Pulmonary artery endothelial cell (primary cell): ENCODE data around the gene TYK2. TPM values are rescaled to one million over a fixed set of nuclear protein-coding genes. Genes with fewer than 3 reads are reported as not detected.
"Not testable (repeated sequence)": the region's sequence is repeated elsewhere in the genome, so short reads cannot be mapped to it uniquely, and the experiment has no call there.

Experiments
- DNase-seq: peaks from one replicate; pipeline ENCODE4 v3.0.0-alpha.2; 2011; ENCODE audit warnings: low read depth, low spot score
- total RNA-seq: library from RNA; depleted of rRNA; stranded (reverse); fragments of >200 nt; gene quantifications from 2 replicates; pipeline ENCODE4 v1.2.3, GENCODE V29; 2014

The TYK2 gene
- 96.9 and 143 TPM in 2 replicates for total RNA-seq

DNA sequence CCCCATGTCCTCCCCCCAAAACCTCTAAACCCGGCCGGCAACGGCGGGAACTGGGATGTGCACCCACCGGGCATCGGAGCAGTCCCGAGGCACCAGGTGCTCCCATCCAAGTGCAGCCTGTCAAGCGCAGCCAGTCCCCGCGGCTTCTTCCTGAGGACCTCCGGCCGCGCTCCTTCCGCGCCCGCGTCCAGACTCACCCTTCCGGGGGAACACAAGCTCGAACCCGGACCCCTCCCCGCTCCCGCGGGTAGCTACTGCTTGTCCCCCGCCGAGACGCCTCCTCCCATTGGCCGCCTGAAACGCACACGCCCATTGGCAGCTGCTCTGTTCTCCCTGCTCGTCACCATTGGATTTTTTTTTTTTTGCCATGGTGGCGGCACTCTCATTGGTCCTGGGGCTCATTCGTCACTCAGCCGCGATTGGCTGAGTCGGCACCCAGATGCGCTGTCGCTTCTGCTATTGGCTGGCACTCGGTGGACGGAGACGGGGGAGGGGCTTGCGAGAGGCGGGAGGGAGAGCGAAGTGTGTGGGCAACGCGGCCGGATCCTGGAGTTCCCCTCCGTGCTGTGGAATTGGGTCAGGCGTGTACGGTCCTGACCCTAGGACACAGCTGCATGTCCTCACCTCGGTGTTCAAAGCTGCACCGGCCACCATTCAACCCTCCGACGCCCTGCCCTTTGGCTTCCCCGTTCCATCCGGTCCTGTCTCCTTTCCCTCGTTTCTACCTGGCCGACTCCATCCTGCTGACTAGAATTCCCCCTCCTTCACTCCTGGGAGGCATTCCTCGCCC, at the start of gene TYK2:
TYK2 (minus strand) TSS at position 260 of the 790 bp plus-strand sequence. CDS start 2,166 bp downstream, outside the sequence.
- peak; percentile 94 for DNase-seq

DNA sequence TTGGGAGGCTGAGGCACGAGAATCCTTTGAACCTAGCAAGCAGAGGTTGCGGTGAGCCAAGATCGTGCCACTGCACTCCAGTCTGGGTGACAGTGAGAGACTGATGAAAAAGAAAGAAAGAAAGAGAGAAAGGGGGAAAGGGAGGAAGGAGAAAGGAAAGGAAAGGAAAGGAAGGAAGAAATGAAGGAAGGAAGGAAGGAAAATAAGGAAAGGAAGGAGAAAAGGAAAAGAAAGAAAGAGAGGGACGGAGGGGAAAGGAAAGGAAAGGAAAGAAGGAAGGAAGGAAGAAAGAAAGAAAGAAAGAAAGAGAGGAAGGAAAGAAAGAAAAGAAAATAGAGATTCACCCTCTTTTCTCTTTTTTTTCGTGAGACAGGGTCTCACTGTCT, 48.6 kb upstream of the TYK2 start:
- no peak for DNase-seq

DNA sequence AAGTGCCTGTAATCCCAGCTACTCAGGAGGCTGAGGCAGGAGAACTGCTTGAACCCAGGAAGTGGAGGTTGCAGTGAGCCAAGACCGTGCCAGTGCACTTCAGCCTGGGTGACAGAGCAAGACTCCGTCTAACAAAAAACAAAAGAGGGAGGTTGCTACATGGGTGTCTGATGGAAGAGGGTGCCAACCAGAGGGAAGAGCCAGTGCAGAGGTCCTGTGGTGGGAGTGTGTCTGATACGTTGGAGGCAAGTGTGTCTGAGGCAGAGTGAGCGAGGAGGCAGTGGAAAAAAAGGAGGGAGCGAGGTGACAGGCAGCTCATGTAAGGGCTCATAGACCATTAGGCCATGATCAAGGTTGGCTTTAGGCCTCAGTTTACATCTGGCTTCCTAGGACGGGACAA, 46.8 kb upstream of the TYK2 start:
- no peak for DNase-seq

DNA sequence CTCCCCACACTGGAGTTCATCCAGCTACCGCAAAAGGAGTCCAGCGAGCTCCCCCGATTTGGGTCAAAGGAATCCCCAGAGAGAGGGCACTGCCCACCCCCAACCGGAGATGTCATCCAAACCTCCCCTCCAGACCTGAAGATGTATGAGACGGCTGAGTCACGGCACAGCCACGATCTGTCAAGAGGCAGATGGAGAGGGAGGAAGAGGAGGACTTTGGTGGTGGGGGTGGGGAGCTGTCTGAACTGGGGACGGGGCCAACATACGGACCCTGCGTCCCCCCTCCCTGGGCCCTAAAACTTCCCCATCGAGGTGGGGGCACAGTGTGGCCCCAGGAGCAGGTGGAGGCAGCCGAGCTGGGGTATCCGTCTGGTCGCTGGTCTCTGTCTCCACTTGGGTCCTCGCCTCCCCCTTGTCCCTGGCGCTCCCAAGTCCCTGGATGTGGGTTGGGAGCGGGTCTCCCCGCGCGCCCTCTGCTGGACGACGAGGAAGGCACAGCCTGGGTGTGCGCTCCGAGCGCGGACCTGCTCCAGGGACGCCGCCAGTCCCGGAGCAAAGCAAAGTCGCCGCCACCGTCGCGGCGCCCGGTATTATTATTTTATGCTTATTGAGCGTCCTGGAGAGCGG, 43.8 kb upstream of the TYK2 start:
- DNase-seq, result no peak

DNA sequence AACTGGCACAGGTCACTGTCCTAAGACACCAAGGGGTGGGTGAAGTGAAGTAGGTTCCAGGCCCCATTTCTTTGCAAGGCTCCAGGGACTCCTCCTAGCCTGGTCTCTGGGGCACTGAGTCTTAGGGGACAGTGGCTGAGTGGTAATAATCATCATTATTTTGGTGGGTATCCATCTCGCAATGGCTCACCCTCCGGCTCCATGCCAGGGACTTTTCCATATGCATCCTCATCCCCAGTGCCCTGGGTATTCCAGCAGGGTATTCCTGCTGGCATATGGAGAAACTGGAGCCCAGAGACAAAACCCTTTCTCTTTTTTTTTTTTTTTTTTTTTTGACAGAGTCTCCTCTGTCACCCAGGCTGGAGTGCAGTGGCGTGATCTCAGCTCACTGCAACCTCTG, 42.5 kb upstream of the TYK2 start:
- no peak for DNase-seq

DNA sequence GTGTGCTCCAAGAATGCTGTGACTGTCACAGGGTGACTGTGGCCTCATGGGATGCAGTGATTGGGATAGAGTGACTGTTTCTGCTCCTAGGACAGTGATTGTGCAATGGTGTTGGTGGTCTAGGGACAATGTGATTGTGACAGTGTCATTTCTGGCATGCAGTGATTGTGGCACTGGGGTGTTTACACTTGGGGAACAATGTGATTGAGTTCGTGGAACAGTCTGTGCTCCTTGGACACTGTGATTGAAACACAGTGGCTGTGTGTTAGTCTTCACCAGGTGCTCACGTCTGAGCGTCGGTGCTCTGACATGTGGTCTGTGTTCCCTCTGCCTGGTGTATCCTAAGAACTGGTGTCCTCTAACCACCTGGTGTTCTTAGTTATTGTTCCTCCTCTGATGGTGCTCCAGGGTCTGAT, 41.7 kb upstream of the TYK2 start:
- DNase-seq, result no peak

DNA sequence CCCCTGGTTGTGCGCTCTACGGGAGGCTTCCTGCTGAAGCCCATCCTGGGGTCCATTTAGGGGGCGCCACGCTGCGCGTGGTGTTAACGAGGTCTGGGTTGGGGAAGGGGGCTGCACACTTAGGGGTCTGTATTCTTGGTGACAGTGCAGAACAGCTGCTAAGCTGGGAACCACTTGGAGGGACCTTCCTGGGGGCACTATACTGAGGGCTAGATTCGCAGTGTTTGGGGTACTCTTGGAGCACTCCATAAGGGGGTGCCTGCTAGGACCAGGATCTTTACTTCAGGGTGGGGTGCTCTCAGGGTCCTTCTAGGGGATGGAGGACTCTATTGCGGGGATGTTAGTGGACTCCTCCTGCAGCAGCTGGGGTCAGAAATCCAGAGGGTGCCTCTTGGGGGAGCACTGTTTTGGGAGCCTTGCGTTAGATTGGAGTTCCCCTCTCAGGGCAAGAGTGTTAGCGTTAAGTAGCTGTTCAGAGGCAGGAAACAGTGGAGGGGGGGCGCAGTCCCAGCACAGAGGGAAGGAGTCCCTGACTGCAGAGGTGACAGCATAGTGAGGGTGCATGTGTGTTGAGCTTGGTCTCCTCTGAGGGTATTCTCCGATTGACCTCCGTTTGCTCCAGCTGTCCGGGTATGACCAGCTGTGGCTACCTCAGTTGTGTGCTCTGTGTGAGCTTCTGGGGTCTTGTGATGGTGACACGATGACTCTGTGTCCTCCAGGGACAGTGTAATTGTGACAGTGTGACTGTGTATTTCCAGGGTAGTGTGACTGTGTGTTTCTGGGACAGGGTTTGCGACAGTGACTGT, 41.1 kb upstream of the TYK2 start:
- no peak for DNase-seq

DNA sequence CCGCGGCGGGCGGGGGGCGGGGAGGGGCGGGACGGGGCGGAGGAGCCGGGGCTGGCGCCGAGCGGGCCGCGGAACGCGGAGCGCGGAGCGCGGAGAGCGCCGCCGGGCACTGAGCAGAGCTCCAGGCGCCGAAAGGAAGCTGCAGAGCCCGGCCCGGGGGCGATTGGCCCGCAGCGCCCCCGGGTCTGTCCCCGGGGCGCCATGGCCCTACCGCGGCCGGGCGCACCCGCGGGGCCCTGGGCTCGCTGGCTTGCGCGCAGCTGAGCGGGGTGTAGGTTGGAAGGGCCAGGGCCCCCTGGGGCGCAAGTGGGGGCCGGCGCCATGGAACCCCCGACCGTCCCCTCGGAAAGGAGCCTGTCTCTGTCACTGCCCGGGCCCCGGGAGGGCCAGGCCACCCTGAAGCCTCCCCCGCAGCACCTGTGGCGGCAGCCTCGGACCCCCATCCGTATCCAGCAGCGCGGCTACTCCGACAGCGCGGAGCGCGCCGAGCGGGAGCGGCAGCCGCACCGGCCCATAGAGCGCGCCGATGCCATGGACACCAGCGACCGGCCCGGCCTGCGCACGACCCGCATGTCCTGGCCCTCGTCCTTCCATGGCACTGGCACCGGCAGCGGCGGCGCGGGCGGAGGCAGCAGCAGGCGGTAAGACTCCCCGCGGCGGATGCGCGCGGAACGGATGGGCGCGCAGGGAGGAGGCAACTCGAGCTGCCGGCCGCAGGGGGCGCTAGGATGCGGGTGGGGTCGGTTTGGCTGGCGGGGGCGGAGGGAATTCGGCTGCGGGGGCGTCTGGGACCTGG, 40.3 kb upstream of the TYK2 start, which contains the start of gene PDE4A:
PDE4A (plus strand) TSS at position 95 of the 796 bp plus-strand sequence; CDS start at position 322, 227 bp downstream.
- DNase-seq, result no peak

DNA sequence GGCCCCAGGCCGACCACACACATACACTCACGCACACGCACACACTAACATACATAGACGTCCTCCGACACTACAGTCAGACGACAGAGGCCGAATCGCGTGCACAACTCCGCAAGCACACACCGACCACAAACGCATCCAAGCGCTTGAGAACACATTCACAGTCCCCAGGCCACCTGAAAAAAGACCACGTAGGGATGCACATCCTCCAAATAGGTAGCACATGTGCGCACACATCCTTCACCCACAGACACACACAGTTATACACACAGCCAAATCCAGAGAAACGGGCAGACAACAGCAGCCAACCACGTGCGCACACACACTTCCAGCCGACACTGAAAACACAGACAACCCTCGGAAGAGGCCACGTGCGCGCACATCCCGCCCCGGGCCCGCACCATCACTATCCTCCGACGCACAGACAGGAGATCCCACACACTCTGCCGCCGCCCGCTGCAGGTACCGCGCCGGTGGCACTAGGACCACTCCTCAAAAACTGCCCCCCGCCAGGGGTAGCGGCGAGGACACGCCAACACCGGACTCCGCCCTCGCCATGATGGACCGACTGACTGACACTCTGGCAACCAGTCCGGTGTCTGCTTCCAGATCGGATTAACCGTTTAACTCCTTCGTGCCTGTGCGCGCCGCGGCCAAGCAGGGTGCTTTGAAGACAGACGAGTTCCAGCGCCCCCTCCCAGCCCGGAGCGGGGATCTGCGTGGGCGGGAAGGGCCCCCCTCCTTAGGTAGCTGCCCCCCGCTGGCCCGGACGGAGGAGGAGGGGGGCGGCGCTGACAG, 39.5 kb upstream of the TYK2 start:
- DNase-seq, result no peak

DNA sequence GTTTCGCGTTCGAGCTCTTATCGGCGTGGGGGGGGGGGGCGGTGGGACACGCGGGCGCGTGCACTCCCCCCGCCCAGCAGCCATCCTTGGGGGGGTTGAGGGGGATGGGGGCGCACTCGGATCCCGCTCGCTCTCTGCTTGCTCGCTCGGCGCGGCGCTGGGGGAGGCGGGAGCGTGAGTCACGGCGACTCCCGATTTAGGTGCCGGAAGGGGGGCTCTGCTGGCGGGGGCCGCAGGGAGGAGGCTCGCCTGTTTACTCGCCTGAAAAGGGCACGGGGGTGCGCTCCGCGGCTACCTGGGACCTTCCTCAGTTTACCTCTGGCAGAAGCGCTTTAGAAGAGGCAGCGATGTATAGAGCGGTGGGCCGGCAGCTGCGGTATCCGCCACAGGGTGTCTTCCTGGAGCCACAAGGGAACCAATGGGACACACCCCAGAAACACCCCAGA, 38.9 kb upstream of the TYK2 start:
- DNase-seq, result no peak

DNA sequence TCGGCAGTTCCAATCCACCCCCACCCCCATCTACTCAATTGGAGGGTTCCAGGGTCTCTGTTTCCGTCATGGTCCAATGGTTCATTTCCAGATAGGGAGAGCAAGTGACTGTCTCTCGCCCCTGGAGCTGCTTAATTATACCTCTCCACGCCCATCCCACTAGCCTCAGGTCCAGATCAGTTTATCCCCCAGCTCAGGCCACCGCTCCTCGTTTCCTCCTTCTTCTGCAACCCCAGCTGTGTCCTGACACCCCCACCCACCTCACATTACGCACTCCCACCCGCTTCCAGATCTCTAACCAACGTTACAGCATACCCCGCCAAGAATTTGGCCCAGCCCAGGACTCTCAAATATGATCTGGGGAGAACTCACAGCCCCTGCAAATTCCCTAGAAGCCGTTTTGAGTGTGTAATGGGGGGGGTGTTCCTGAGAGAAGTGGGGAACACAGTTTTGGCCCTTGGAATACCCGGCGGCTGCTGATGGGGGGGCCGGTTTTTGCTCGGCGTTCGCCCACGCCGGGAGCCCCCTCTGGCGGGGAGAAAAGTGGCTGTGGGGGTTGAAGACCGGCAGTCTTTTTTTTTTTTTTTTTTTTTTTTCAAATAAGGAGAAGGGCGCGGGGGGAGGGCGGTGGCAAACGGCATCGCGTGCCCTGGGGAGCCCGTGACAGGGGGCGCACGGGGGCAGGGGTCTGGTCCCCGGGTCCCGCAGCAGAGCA, 38.3 kb upstream of the TYK2 start:
- no peak for DNase-seq

DNA sequence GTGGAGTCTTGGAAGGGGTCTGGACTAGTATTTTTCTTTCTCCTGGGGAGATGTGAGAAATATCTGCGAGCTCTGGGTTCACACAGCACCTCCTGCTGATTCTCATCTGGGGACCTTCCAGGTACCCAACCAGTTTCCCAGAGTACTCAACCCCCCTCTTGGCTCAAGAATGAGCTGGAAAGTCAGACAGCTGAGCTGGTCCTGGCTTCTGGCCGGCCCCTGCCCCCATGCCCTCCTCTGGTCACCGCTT, 37.8 kb upstream of the TYK2 start:
- DNase-seq, result no peak

DNA sequence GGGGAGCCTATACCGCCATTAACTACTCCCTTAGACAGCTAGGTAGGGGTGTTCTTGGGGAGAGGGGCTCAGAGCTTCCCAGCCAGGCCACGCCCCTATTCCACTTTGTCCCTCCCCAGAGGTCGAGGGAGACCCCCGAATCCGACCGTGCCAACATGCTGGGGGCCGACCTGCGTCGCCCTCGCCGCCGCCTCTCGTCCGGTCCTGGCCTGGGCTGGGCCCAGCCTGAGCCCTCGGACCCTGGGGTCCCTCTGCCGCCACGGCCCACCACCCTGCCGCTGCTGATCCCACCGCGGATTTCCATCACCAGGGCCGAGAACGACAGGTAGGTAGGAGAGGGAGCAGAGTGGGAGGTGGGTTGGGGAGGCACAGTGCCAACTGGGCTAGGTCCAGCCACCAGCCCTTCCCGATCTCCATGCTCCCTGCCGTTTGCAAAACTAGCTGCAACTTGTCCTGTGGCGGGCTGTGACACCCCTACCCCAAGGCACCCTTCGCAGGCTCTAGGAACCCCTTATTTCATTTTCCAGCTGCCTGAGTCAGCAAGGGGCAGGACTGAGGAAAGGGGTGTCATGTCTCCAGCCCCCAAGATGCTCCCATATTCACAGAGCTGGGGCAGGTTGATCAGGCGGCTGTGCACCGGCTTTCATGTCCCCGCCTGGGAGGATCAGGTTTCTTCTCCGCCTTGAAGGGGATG, 37.3 kb upstream of the TYK2 start:
- no peak for DNase-seq

DNA sequence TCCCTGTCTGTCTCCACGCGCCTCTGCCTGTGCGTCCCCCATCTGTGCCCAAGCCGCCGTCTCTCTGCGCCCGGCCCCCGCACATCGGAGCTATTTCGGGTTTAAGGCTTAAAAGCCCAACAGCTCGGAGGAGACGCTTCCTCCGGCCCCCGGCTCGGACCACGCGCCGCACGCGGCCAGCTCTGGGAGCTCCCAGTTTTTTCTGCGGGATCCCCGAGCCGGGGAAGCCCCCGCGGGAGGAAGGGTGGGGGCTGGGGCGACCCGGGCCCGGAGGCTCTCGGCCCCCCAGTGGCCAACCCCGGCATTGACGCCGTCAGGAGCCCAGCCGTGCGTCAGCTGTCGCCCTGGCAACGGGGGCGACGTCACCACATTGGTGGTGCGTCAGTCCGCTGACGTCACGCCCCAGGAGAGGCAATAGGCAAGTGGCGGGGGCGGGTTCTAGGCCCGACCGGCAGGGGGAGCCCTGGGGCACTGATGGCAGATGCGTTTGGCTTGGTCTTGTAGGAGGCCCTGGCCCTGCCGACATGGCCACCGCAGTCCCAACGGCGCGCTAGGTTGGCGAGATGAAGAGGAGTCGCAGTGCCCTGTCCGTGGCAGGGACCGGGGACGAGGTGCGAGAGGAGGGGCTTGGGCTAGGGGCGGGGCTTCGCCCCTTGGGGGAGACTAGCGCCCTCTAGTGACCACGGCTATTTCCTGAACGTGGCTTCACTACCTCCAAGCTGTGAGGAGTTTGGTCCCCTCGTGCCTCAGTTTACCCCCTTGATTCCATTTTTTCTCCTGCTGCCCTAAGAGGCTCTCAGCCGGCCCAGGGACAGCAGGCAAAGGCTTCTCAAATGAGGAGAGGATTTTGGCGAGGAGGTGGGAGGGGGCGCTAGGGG, 36.2 kb upstream of the TYK2 start:
- DNase-seq, result peak; percentile 40

DNA sequence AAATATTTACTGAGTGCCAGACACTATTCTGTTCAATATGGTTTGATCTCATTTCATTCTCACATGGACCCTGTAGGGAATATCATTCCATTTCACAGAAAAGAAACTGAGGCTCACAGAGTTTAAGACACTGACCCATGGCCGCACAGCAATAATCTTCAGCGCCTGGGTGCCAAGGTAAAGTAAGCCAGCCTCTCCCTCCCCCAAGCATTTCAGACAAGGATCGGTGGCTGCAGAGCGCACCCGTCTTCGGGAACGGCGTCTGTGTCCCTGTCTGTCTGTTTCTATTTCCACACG, 35.7 kb upstream of the TYK2 start:
- DNase-seq, result no peak

DNA sequence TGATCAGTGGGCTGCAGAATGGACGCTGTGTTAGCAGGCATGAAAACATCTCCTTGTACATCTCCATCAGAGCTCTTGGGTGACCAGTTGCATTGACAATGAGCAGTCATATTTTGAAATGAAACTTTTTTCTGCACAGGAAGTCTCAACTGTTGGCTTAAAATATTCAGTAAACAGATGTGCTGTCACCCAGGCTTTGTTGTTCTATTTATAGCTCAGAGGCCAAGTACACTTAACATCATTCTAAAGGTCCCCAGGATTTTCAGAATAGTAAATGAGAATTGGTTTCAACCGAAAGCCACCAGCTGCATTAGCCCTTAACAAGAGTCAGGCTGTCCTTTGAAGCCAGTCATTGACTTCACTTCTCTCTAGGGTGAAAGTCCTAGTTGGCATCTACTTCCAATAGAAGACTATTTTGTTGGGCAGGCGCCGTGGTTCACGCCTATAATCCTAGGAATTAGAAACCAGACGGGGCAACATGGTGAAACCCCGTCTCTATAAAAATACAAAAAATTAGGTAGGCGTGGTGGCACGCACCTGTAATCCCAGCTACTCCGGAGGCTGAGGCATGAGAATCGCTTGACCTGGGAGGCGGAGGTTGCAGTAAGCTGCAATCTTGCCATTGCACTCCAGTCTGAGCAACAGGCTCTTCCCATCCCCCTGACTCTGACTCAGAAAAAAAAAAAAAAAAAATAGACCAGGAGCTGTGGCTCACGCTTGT, 32.0 kb upstream of the TYK2 start:
- no peak for DNase-seq

DNA sequence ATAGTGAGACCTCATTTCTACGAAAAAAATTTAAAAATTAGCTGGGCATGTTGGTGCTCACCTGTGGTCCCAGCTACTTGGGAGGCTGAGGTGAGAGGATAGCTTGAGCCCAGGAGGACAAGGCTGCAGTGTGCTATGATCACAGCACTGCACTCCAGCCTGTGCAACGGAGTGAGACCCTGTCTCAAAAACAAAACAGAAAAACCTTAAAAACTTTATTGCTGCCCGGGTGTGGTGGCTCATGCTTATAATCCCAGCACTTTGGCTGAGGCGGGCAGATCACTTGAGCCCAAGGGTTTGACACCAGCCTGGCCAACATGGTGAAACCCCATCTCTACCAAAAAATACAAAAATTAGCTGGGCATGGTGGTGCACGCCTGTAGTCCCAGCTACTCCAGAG, 30.9 kb upstream of the TYK2 start:
- not testable (repeated sequence) for DNase-seq
